Thyroid gland (tissue), 4 donors: ENCODE measurements around the gene MORN1. TPM values are rescaled to one million over a fixed set of nuclear protein-coding genes. Genes with fewer than 3 reads are reported as not detected.

Source experiments
- DNase-seq, 2 donors: peaks; one replicate each; pipeline ENCODE4 v3.0.0-alpha.2; 2019
- H3K27ac ChIP-seq, 3 donors: fragments of 200-600 bp; sonication (generic); 1 replicate in 2 of 3; 2 replicates in 1 of 3; pipeline ENCODE4 v1.5.1; 2016 to 2019; ENCODE audit warnings: mild to moderate bottlenecking in 1 of 3, moderate library complexity in 1 of 3
- H3K27me3 ChIP-seq: fragments of 200-600 bp; sonication (generic); one replicate; pipeline ENCODE4 v1.5.1; 2019
- H3K36me3 ChIP-seq, 2 donors: fragments of 200-600 bp; sonication (generic); one replicate each; pipeline ENCODE4 v1.5.1; 2016 to 2019
- H3K4me1 ChIP-seq, 2 donors: fragments of 200-600 bp; sonication (generic); one replicate each; pipeline ENCODE4 v1.5.1; 2017 to 2019
- H3K4me3 ChIP-seq, 3 donors: fragments of 200-600 bp; sonication (generic); replicated peaks in 1 of 3; 1 replicate in 2 of 3; 2 replicates in 1 of 3; pipeline ENCODE4 v1.5.1; 2016; ENCODE audit warnings: mild to moderate bottlenecking in 1 of 3
- H3K9me3 ChIP-seq: fragments of 200-600 bp; sonication (generic); one replicate; pipeline ENCODE4 v1.5.1; 2017
- POLR2A ChIP-seq, 2 donors: fragments of 450-650 bp; IDR thresholded peaks; one replicate each; pipeline ENCODE4 v1.6.1; 2017; ENCODE audit warnings: antibody characterized with exemption in 2 of 2, mild to moderate bottlenecking in 2 of 2, moderate library complexity in 1 of 2
- WGBS, 2 donors: methylation state at CpG; one replicate each; pipeline ENCODE4 v1.1.5; 2017; 5-methylcytosine and 5-hydroxymethylcytosine counted together
- intact Hi-C: fragments of 100-400 bp; cut with DNase I; formaldehyde crosslinking; loops from one replicate; pipeline ENCODE4 v1.15.1; 2023
- total RNA-seq, 4 donors: library from RNA; depleted of rRNA; stranded (reverse); fragments of >200 nt; gene quantifications; one replicate each; pipeline ENCODE4 v1.2.3, GENCODE V29; 2016
- TF ChIP-seq, protein P1 (sequence below), 6 experiments: fragments of 200-600 bp in 3 of 6; fragments of 450-650 bp in 3 of 6; sonication (generic) in 3 of 6; IDR thresholded peaks; one replicate each; pipeline ENCODE4 v1.5.1; 2016 to 2019; ENCODE audit warnings: antibody characterized with exemption in 6 of 6, mild to moderate bottlenecking in 2 of 6, inconsistent platforms in 1 of 6, moderate library complexity in 1 of 6

The MORN1 gene
- total RNA-seq, 4 donors from 2014 or later = 23.3 to 45.3 (median 33.8) TPM

DNA sequence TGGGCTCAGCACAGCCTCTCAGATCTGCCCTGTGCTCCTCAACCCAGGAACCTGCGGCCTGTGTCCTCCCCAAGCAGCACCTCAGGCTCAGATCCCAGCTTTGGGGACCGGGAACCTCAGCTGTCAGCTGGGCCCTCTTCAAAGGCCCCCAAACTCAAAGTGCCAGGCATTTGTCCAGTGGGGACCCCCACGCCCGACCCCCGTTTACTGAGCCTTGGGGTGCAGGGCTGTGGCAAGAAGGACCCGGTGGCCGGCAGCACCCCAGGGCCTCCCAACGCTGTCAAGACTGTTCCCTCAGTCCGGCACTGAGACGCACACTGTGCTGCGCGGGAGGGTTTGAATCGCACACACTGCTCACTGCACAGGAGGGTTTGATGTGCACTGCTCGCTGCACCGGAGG is 35.0 kb downstream of the MORN1 start:
- 90% methylated on average over 6 to 14 of the region's 15 CpGs for WGBS, 2 donors
- no peak for TF ChIP-seq POLR2A (IDR thresholded peaks at IDR 0.05)
- TF ChIP-seq, protein P1, sequence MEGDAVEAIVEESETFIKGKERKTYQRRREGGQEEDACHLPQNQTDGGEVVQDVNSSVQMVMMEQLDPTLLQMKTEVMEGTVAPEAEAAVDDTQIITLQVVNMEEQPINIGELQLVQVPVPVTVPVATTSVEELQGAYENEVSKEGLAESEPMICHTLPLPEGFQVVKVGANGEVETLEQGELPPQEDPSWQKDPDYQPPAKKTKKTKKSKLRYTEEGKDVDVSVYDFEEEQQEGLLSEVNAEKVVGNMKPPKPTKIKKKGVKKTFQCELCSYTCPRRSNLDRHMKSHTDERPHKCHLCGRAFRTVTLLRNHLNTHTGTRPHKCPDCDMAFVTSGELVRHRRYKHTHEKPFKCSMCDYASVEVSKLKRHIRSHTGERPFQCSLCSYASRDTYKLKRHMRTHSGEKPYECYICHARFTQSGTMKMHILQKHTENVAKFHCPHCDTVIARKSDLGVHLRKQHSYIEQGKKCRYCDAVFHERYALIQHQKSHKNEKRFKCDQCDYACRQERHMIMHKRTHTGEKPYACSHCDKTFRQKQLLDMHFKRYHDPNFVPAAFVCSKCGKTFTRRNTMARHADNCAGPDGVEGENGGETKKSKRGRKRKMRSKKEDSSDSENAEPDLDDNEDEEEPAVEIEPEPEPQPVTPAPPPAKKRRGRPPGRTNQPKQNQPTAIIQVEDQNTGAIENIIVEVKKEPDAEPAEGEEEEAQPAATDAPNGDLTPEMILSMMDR (IDR thresholded peaks at IDR 0.05) = no peak
- DNase-seq = no peak
- H3K27ac ChIP-seq = no peak overlapping the region
- H3K9me3 ChIP-seq = no peaks in the 10 kb centered on the region
- intact Hi-C loops = no loop called here
- no peaks in the 10 kb centered on the region for H3K36me3 ChIP-seq
- H3K27me3 ChIP-seq = no peaks in the 10 kb centered on the region
- H3K4me1 ChIP-seq = peaks cover 3 to 9% of the 10 kb centered on the region in 2 donors
- no peak overlapping the region for H3K4me3 ChIP-seq

DNA sequence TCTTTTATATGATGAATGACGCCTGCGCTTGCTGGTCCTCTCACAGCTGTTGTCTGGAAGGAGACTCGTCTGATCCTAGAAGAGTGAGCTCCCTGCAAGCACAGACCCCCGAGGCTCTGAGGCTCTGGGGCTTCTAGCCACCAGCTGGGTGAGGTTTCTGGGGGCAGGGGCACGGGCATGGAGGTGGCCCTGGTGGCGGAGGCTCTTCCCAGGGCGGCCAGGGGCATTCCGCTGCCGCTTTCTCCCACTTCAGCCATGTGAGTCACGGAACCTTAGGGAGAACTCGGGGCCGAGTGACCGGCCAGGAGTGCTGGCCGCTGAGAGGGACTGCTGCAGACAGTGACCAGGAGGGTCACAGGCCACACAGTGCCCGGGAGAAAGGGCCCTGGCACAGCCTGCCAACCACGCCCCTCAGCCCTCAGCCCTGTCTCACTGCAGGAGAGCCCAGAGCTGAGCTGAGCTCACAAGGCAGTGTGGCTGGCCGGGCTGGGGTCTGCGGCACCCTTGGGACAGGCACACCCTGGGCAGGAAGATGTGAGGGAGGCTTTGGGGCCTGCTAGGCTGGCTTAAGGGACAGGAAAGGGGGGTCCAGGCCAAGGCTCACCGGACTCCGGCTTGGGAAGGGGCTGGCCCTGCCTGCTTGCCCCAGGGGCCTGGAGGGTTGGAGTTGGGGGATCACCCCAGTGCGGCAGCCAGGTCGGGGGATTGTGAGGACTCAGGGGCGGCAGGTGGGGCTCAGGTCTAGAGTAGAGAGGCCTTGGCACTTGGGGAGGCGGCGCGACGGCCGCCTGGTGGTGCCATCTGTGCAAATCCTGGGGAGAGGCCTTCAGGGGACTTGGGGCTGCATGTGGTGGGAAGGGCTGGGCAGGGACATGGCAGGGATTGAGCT is 35.7 kb downstream of the MORN1 start:
- DNase-seq = no peak
- TF ChIP-seq, protein P1 (IDR thresholded peaks at IDR 0.05) = no peak
- TF ChIP-seq POLR2A (IDR thresholded peaks at IDR 0.05) = no peak
- intact Hi-C loops = no loop called here
- Histone ChIP-seq H3K9me3 (no peaks in the 10 kb centered on the region), H3K4me1 (peaks cover 3 to 4% of the 10 kb centered on the region in 2 donors), H3K27ac (no peak overlapping the region), H3K27me3 (no peaks in the 10 kb centered on the region), H3K36me3 (no peaks in the 10 kb centered on the region), H3K4me3 (no peak overlapping the region)
- 83 to 91% methylated on average over 6 to 22 of the region's 28 CpGs for WGBS, 2 donors

DNA sequence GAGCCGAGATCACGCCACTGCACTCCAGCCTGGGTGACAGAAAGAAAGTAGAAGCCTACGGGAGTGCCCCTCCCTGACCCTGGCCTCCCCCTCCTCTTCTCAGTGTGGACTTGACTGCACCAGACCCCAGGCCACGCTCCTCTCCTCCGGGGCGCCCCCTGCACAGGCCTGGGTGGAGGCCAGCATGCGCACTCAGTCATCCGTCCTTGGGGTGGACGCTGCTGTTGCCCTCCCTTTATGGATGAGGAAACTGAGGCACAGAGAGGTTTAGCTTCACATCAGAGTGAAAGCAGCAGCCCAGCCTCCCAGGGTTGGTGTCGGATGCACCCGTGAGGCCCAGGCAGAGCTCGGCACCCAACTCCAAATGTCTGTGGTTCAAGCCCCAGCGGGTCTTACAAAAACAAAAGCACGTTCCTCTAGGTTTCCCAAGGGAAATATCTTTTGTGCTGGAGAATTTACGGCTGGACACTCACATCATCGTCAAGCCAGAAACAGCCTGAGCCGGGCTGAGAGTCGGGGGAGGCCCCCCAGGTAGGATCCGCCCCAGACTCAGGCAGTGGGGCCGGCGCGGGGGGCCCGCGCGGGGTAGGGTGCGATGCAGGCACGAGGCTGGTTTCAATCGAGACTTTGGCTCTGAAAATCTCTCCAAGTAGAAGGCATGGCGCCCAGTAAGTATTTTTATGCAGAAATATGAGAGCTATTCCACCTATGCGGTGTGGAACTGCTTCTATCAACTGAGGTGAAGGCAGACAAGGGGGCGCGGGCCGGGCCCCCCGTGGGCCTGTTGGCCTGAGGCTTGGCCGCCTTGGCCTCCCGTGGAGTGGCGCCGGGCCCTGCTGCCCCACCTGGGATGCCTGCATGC is 36.6 kb downstream of the MORN1 start:
- no peak for DNase-seq
- 86 to 87% methylated on average over 38 of the region's 38 CpGs for WGBS, 2 donors
- intact Hi-C loops = no loop called here
- Histone ChIP-seq H3K9me3 (no peaks in the 10 kb centered on the region), H3K4me3 (no peak overlapping the region), H3K36me3 (no peaks in the 10 kb centered on the region), H3K4me1 (no peaks in the 10 kb centered on the region), H3K27me3 (no peaks in the 10 kb centered on the region), H3K27ac (no peak overlapping the region)
- TF ChIP-seq POLR2A (IDR thresholded peaks at IDR 0.05) = no peak
- TF ChIP-seq, protein P1 (IDR thresholded peaks at IDR 0.05) = no peak

DNA sequence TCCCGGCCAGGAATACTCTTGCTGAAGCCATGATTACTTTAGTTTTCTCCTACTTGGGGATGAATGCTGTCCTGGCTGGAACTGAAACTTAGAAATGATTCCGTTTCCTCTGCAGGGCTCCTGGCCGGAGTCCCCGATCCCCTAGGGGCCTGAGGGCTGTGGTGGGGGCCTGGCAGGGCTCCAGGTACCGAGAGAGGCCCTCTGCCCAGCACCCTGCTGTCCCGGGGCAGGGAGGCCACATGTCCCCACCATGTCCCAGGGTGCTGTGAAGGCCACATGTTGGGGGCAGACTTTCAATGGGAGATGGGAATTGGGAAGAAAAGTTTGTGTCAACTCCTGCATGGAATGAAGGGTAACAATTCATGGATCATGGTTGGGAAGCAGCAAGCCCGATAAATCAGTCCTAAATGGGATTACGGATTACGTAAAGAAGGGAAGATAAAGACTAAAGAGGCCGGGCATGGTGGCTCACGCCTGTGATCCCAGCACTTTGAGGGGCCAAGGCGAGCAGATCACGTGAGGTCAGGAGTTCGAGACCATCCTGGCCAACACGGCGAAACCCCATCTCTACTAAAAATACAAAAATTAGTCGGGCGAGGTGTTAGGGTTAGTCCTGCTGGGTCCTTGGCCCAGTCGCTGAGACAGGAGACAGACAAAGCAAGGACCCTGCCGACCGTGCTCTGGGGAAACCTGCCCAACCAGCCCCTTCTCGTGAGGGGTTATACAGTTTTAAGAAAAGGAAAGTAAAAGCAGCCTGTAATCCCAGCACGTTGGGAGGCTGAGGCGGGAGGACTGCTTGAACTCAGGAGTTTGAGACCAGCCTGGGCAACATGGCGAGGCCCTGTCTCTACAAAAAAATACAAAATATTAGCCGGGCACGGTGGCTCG is 37.6 kb downstream of the MORN1 start:
- 82 to 83% methylated on average over 23 to 25 of the region's 28 CpGs for WGBS, 2 donors
- Histone ChIP-seq H3K27me3 (no peaks in the 10 kb centered on the region), H3K4me3 (no peak overlapping the region), H3K4me1 (no peaks in the 10 kb centered on the region), H3K36me3 (no peaks in the 10 kb centered on the region), H3K9me3 (no peaks in the 10 kb centered on the region), H3K27ac (no peak overlapping the region)
- intact Hi-C loops = no loop called here
- DNase-seq = no peak
- no peak for TF ChIP-seq POLR2A (IDR thresholded peaks at IDR 0.05)
- TF ChIP-seq, protein P1 (IDR thresholded peaks at IDR 0.05) = no peak
